GM21360 (cell line): ENCODE measurements around the gene RALGAPA2.

Experiments
- ATAC-seq: cut with Tn5 transposase; IDR thresholded peaks from one replicate; pipeline ENCODE4 v1.9.1; 2021; ENCODE audit warnings: mild to moderate bottlenecking, moderate library complexity; ENCODE audit not compliant: unreplicated experiment

Gene RALGAPA2

GRCh38 chr20:20503777-20504530, 208.5 kb downstream of the RALGAPA2 start:
- ATAC-seq, result no peak

GRCh38 chr20:20501128-20501527, 211.3 kb downstream of the RALGAPA2 start:
- no peak for ATAC-seq

GRCh38 chr20:20500312-20500711, 212.1 kb downstream of the RALGAPA2 start:
- ATAC-seq, result no peak

DNA sequence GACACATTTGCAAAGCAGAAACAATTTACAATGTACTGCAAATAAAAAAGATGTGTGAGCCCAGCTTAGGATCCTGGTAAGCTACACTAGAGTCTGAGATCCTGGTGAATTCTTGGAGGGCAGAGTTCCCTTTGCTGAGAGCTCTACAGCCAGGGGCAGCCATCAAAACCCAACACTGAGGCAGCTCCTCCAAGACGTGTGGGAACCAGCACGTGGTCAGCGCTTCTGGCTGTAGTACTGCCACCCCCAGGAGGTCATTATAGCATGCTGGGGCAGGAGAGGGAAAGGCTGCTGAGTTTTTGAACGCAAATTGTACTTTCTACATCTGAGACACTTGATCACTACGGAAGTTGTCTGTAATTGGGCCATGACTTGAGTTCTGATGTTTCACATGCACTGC, 213.0 kb downstream of the RALGAPA2 start:
- ATAC-seq, result no peak

DNA sequence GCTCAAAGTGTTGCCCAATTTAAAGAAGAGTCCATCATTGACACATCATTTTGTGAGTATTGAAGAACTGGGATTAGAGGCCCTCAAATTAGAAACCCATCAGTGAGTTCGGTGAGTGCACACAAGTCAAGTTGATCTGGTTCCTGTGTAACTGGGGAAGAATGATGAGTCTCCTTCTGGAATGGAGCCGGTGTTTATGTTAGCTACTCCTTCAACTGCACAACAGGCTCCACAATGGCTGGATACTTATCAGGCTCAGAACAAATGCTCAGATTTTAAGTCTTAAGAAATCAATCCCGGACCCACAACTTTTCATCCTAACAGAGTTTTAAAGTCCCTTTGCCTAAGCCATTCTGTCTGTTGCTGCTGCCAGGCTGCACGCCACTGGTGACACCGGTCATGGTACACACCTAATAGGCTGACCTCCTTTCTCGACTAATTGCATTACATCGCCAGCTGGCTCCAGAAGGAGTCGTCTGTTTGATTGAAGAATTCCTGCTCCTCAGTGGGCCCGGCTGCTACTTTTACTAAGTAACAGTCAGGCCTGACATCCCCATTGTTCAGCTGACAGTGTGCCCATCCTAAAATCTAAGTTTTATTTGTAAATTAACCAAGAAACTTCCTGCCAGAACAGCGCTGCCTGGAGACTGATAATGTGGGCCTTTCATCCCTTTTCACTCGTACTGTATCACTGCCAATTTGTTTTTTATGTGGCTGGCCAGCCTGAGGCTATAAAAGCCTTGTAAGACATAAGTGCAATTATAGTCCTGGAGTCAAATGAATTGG, 214.2 kb downstream of the RALGAPA2 start:
- no peak for ATAC-seq

GRCh38 chr20:20497242-20497978, 215.0 kb downstream of the RALGAPA2 start:
- ATAC-seq, result peak; percentile 64

GRCh38 chr20:20495729-20496503, 216.5 kb downstream of the RALGAPA2 start:
- no peak for ATAC-seq

GRCh38 chr20:20493701-20494100, 218.7 kb downstream of the RALGAPA2 start:
- no peak for ATAC-seq

DNA sequence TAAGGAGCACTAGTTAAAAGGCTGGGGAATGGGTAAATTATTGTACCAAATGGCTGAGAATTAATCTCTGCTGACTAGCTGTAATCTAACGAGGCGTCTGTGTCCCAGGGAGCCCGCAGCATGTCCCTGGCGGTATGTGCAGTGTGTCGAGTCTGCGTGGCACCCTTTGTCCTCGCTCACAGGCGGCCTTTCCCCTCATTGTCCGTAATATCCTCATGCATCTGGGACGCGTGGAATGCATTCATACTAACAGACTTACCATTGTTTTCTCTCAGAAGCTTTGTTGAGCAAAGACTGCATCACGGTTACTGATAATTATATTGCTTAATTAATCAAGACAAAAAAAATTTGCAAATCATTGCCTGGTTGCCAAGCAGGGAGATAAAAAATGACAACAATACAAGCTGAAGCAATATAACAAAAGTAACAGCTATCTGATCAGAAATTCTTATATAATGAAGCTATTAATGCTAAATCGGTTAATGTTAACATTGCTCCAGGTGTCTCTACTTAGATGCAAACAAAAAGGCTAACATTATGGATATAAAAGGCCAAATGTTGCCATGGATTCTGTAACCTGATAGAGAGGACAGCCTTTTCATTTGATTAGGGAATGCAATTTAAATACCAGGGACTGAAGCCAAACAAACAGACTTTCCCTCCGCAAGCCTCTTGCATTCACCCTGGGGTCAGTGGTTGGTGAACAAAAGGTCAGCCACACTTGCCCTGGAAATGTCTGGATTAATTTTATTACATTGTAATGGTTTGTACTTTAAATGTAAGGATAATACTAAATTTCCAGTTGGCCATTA, 219.7 kb downstream of the RALGAPA2 start:
- ATAC-seq, result no peak

DNA sequence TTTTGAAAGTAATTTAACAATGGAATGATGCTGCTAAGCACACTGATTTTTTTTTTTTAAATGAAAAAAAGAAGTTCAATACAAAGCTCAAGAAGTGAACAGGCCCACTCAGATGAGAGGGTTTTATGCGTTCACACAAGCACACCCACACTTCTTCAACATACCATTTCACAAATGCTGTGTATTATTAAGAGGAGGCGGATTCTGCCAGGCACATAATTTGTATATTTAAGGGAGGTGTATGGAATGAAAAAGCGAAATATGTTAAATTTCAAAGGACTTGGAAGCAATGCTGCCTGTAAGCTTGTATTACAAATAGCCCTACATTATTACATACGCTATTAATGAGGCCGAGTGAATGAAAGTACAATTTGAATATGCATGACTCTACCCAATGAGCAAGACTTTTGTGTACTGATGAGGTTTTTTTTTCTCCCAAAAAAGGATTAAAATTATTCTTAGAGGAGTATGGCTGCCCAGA, 220.6 kb downstream of the RALGAPA2 start:
- ATAC-seq, result no peak

GRCh38 chr20:20491110-20491783, 221.2 kb downstream of the RALGAPA2 start:
- ATAC-seq, result no peak

- no peak for ATAC-seq
Observed at GRCh38 chr20:20490673-20491072, 221.8 kb downstream of the RALGAPA2 start.

DNA sequence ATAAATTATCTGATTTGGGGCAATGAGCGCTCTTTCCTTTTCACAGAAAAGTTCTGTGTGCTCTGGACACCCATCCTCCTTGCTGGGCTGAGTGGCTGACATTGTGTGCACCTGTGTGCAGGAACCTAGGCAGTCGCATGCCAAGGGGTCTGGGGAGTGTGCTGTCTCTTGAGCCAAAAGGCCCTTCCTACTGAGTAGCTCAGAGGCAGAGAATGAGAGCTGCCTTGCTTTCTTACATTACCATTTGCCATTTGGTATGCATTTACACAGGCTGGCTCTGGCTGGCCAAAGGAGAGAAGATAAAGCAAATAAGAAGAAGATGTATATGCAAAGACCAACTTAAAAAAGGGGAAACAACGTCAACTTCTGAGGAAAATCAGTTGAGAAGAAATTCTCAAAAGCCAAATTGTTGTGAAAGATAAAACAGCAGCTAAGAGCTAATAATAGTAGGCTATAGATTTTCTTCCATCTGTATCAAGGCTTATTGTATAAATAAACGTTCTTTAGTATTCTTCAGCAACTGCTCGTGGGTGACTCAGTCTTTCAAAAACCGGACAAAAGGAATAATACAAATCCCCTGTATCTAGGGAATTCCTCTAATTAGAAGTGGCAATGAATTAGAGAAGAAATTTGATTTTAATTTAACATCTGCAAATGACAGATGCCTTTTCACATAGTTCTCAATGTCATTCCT, 222.6 kb downstream of the RALGAPA2 start:
- ATAC-seq, result peak; percentile 42

DNA sequence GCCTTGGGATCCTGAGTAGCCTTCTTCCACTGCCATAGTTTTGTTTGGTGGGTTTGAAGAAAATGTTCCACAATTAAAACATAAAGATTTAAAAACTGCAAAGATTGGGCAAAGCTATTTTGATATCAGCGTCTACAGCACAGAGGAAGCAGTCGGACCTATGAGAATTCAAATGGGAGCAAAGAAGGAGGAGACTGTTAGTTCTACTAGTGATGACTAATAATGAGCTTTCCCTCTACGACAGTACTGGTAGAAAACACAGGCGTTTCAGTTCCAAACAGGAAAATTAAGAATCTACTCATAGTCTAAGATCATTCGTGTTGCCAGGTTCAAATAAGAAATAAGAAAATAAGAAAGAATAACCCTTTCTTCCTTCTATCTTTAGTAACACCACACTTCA, 223.4 kb downstream of the RALGAPA2 start:
- ATAC-seq, result peak; percentile 85

GRCh38 chr20:20488388-20488787, 224.1 kb downstream of the RALGAPA2 start:
- no peak for ATAC-seq

GRCh38 chr20:20487811-20488210, 224.6 kb downstream of the RALGAPA2 start:
- no peak for ATAC-seq

DNA sequence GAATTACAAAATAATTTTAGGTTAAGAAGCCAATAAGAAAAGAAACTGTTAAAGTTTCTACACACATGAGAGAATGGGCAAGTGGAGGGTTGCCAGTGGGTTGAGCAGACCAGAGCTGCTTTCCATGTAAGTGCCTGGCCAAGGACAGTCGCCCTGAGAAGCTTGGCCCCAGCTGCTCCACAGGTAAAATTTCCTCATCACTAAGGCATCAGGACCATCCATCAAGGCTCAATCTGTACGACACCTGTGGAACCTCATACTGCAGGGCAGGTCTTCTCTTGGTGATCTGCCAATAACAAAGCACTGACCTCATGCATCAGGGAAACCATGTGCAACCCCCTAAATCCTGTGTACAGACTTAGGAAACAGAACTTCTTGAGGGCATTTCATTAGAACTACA, 229.1 kb downstream of the RALGAPA2 start:
- no peak for ATAC-seq

- ATAC-seq, result no peak
Observed at GRCh38 chr20:20482453-20482852, 230.0 kb downstream of the RALGAPA2 start.

DNA sequence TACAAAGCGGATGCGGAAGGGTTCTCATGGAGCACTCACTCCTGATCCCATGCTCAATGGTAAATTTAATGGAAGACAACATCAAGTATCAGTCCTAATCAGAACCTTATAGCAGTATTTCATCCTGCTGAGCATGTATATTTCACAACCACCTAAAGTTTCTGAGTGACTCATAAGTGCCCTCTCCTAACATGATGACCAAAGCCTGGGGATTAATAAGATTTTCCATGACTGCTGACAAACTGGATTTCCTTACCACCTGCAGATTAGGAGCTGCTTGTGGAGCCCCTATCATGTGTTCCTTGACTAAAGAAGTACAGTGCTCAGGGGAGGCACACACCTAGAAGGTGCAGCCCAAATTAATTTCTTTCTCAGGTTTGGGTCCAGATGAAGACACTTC, 231.8 kb downstream of the RALGAPA2 start:
- ATAC-seq, result no peak
